ENCODE measurements around the gene FGF18.

Gene FGF18

GRCh38 chr5:171482434-171482730, 62.9 kb downstream of the FGF18 start:
- TF ChIP-seq, protein P1, sequence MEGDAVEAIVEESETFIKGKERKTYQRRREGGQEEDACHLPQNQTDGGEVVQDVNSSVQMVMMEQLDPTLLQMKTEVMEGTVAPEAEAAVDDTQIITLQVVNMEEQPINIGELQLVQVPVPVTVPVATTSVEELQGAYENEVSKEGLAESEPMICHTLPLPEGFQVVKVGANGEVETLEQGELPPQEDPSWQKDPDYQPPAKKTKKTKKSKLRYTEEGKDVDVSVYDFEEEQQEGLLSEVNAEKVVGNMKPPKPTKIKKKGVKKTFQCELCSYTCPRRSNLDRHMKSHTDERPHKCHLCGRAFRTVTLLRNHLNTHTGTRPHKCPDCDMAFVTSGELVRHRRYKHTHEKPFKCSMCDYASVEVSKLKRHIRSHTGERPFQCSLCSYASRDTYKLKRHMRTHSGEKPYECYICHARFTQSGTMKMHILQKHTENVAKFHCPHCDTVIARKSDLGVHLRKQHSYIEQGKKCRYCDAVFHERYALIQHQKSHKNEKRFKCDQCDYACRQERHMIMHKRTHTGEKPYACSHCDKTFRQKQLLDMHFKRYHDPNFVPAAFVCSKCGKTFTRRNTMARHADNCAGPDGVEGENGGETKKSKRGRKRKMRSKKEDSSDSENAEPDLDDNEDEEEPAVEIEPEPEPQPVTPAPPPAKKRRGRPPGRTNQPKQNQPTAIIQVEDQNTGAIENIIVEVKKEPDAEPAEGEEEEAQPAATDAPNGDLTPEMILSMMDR (IDR thresholded peaks at IDR 0.05; ENCODE audit: borderline replicate concordance, control extremely low read depth, extremely low read depth, insufficient read depth, missing control alignments), result no peak
- in situ Hi-C loops (cut with MboI; ENCODE audit: low sequenced_read_pairs, unreplicated experiment), result no loop called here
- DNase-seq (ENCODE audit: low spot score), result no peak

DNA sequence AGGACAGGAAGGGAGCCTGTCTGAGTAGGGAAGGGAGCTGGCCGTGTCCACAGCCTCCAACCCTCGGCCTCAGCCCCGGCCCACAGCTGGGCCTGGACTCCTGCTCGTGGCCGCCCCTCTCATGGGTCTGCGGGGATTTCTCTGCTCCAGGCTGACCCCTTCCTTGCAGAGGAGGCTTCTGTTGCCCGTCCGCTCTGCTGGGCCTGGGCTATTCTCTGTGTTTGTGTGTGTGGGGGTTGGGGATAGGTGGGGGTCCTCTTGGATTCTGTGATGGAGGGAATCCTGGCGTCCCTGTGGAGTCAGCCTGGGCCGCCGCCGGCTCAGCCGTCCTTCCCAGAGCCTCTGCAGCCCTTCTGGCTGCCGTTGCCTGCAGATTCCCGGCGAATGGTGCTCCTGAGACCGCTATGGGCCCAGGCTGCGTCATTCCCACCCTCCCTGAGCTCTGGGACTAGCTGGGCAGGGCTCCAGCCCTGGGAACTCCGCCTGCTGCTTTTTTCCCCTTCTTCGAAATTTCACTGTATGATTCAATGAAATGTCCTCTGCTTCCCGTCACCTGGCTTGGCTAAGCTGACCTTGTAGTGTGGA, 64.2 kb downstream of the FGF18 start:
- in situ Hi-C loops (cut with MboI; ENCODE audit: low sequenced_read_pairs, unreplicated experiment), result no loop called here
- TF ChIP-seq, protein P1 (IDR thresholded peaks at IDR 0.05; ENCODE audit: borderline replicate concordance, control extremely low read depth, extremely low read depth, insufficient read depth, missing control alignments), result no peak
- no peak for DNase-seq (ENCODE audit: low spot score)

DNA sequence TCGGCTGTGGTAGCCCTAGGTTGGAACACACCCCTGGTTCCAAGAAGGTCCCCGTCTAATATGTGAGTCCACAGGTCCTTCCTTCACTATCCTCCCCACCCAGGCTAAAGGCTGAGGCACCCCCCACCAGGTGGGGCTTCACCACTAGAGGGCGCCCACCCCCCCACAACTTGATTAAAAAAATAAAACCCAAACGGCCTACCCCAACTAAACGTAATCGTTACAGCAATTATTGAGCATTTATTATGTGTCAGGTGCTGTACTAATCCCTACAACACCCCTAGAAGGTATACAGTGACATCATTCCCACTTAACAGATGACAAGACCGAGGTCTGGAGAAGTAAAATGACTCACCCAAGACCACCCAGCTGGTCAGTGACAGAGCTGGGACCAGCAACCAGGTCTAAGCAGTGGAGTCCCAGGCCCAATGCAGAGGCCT, 65.0 kb downstream of the FGF18 start:
- peak; percentile 78 for DNase-seq (ENCODE audit: low spot score)
- in situ Hi-C loops (cut with MboI; ENCODE audit: low sequenced_read_pairs, unreplicated experiment), result no loop called here

DNA sequence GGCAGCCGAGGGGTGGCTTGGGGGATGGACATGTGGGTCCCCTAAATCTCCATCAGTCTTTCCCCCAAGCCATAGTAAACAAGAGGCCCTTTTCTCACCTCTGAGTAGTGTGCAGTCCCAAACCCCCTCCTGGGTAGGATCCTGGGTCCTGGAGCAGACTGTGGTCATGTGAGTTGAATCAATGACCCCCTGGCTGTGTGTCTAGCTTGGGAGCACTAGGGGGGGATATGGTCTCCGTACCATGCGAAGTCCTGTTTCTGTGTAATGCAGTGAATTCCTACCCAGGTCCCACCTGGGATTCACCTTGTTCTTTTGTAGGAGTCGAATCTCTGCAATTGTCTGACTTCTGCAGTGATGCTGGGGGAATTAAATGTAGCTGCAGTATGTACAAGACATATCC, 66.2 kb downstream of the FGF18 start:
- DNase-seq (ENCODE audit: low spot score), result no peak
- TF ChIP-seq, protein P1 (IDR thresholded peaks at IDR 0.05; ENCODE audit: borderline replicate concordance, control extremely low read depth, extremely low read depth, insufficient read depth, missing control alignments), result no peak
- in situ Hi-C loops (cut with MboI; ENCODE audit: low sequenced_read_pairs, unreplicated experiment), result no loop called here

More for the DNA sequence above, 65.0 kb downstream of the FGF18 start:
- TF ChIP-seq, protein P1 (IDR thresholded peaks at IDR 0.05; ENCODE audit: borderline replicate concordance, control extremely low read depth, extremely low read depth, insufficient read depth, missing control alignments), result peak; percentile 71

DNA sequence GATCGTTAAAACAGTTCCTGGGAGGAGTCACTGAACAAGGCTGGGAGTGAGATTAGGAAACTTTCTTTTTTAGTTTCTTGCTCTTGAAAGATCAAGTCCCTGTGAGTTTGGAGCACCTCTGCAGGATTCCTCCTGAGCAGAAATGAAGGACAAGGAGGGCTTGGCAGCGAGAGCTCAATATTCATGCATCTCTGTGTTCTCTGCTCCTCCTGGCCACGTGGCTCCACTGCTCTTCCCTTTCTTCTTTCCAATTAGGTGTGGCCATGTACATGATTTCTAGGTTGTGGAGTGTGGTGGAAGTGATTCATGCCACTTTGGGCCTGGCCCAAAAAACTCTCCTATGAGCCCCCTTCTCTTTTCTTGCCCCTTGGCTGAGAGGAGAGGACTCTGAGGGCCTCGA, 67.2 kb downstream of the FGF18 start:
- TF ChIP-seq, protein P1 (IDR thresholded peaks at IDR 0.05; ENCODE audit: borderline replicate concordance, control extremely low read depth, extremely low read depth, insufficient read depth, missing control alignments), result no peak
- DNase-seq (ENCODE audit: low spot score), result no peak
- in situ Hi-C loops (cut with MboI; ENCODE audit: low sequenced_read_pairs, unreplicated experiment), result no loop called here

GRCh38 chr5:171488876-171489275, 69.4 kb downstream of the FGF18 start:
- TF ChIP-seq, protein P1 (IDR thresholded peaks at IDR 0.05; ENCODE audit: borderline replicate concordance, control extremely low read depth, extremely low read depth, insufficient read depth, missing control alignments), result no peak
- DNase-seq (ENCODE audit: low spot score), result no peak
- in situ Hi-C loops (cut with MboI; ENCODE audit: low sequenced_read_pairs, unreplicated experiment), result no loop called here
